ENCODE data around the gene TMEM169. TPM values are rescaled to one million over a fixed set of nuclear protein-coding genes. Genes with fewer than 3 reads are reported as not detected.

The TMEM169 gene
- total RNA-seq, 4 donors from 2014 or later: 0.36 to 1.6 (median 0.70) TPM

GRCh38 chr2:216119986-216120385 is 38.3 kb downstream of the TMEM169 start:
- ATAC-seq (ENCODE audit: low FRiP score): no peak
- no peak for TF ChIP-seq CTCF (IDR thresholded peaks at IDR 0.05)
- DNase-seq (ENCODE audit: low spot score): no peak

- no peak for DNase-seq (ENCODE audit: low spot score)
- no peak for ATAC-seq (ENCODE audit: low FRiP score)
- TF ChIP-seq CTCF (IDR thresholded peaks at IDR 0.05): no peak
Observed at GRCh38 chr2:216121255-216121654, 39.5 kb downstream of the TMEM169 start.

- no peak for ATAC-seq (ENCODE audit: low FRiP score)
- no peak for DNase-seq (ENCODE audit: low spot score)
- TF ChIP-seq CTCF (IDR thresholded peaks at IDR 0.05): no peak
Observed at GRCh38 chr2:216126943-216127342, 45.2 kb downstream of the TMEM169 start.

- ATAC-seq (ENCODE audit: low FRiP score) (no peak), DNase-seq (ENCODE audit: low spot score) (no peak)
- no peak for TF ChIP-seq CTCF (IDR thresholded peaks at IDR 0.05)
Observed at GRCh38 chr2:216130346-216130971, 48.7 kb downstream of the TMEM169 start.

- ATAC-seq (ENCODE audit: low FRiP score) (no peak), DNase-seq (ENCODE audit: low spot score) (no peak)
- no peak for TF ChIP-seq CTCF (IDR thresholded peaks at IDR 0.05)
Observed at GRCh38 chr2:216131175-216131926, 49.6 kb downstream of the TMEM169 start.

- ATAC-seq (ENCODE audit: low FRiP score): no peak
- no peak for DNase-seq (ENCODE audit: low spot score)
- no peak for TF ChIP-seq CTCF (IDR thresholded peaks at IDR 0.05)
Observed at GRCh38 chr2:216132585-216132984, 50.9 kb downstream of the TMEM169 start.

- DNase-seq (ENCODE audit: low spot score) (no peak), ATAC-seq (ENCODE audit: low FRiP score) (no peak)
- no peak for TF ChIP-seq CTCF (IDR thresholded peaks at IDR 0.05)
Observed at GRCh38 chr2:216133397-216133796, 51.7 kb downstream of the TMEM169 start.
